ENCODE results near the gene LRP11.

DNA sequence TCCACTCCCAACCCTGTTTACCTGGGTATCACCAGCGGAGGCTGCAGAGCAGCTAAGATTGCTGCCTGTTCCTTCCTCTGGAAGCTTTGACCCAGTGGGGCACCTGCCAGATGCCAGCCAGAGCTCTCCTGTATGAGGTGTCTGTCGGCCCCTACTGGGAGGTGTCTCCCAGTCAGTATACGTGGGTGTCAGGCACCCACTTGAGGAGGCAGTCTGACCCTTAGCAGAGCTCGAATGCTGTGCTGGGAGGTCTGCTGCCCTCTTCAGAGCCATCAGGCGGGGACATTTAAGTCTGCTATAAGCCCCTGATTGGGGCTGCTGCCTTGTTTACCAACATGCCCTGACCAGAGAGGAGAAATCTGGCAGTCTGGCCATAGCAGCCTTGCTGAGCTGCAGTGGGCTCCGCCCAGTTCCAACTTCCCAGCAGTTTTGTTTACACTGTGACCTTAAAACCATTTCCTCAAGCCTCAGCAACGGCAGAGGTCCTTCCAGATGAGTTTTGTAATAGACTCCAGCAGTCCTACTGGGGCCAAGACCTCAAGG is 31.0 kb upstream of the LRP11 start:
- TF ChIP-seq COPS2 (conservative IDR thresholded peaks at IDR 0.05) (no peak), EZH2 (IDR thresholded peaks at IDR 0.05; ENCODE audit: borderline replicate concordance, low read depth, low read length) (no peak), CBFB (CRISPR knock-in tag; IDR thresholded peaks at IDR 0.05) (no peak)
